HCT116 (cell line): ENCODE data around the gene MTHFD1L. TPM values are rescaled to one million over a fixed set of nuclear protein-coding genes. Genes with fewer than 3 reads are reported as not detected.

Experiments used
- ATAC-seq: fragments of 200-7000 bp; cut with Tn5 transposase; 2 replicates; pipeline ENCODE4 v1.9.1; 2020; ENCODE audit warnings: mild to moderate bottlenecking, moderate library complexity
- BruUV-seq: library from RNA; stranded (reverse); fragments of 400-500 nt; replicated peaks from 2 replicates; lab custom pipeline; 2021; lab: Mats Ljungman, UMichigan
- CTCF ChIA-PET: fragments of 300-600 bp; sonication (Branson Sonifier 250); formaldehyde crosslinking; loops from one replicate; lab custom pipeline; 2021; ENCODE audit warnings: antibody characterized with exemption; lab: Charles Lee
- POLR2A ChIA-PET: fragments of 300-600, 350-600 bp; sonication (Branson Sonifier 250); formaldehyde crosslinking; loops from one replicate; lab custom pipeline; 2021; ENCODE audit warnings: antibody characterized with exemption; lab: Charles Lee
- RAD21 ChIA-PET, 2 experiments: fragments of 300-600 bp; sonication (Branson Sonifier 250); formaldehyde crosslinking; loops; one replicate each; lab custom pipeline; 2023; ENCODE audit warnings: low total read pairs in 2 of 2; ENCODE audit not compliant: uncharacterized antibody in 2 of 2, unreplicated experiment in 2 of 2, low non-redundant PET in 1 of 2; lab: Charles Lee
- DNase-seq: peaks from one replicate; pipeline ENCODE4 v3.0.0-alpha.2; 2010; ENCODE audit warnings: low read depth, low spot score
- H2AFZ ChIP-seq: fragments of 200-600 bp; shearing (Covaris generic), sonication (generic); 2 replicates; pipeline ENCODE4 v1.6.1; 2017; ENCODE audit warnings: low read depth, mixed run types, mixed read lengths, antibody characterized with exemption, low read length; ENCODE audit not compliant: poor library complexity, severe bottlenecking
- H3K27ac ChIP-seq: 2 replicates; pipeline ENCODE4 v1.5.1; 2012; ENCODE audit warnings: low read depth, low read length
- H3K27me3 ChIP-seq: fragments of 200-600 bp; sonication (generic); 2 replicates; pipeline ENCODE4 v1.6.1; 2016; ENCODE audit warnings: mixed run types, low read length, mixed read lengths; ENCODE audit not compliant: insufficient read depth
- H3K36me3 ChIP-seq, 2 experiments: fragments of 200-500 bp in 1 of 2; fragments of 200-600 bp in 1 of 2; sonication (Bioruptor generic) in 1 of 2; sonication (generic) in 1 of 2; 2 replicates each; pipeline versions ENCODE4 v1.5.1 to v1.6.1; 2014 to 2016; ENCODE audit warnings: low read length in 2 of 2, inconsistent platforms in 1 of 2, mixed read lengths in 1 of 2, mixed run types in 1 of 2; ENCODE audit not compliant: insufficient read depth in 2 of 2, control insufficient read depth in 1 of 2
- H3K4me1 ChIP-seq, 2 experiments: fragments of 200-600 bp in 1 of 2; sonication (generic) in 1 of 2; 2 replicates each; pipeline versions ENCODE4 v1.5.1 to v1.6.1; 2012 to 2017; ENCODE audit warnings: low read length in 2 of 2, inconsistent platforms in 1 of 2, mild to moderate bottlenecking in 1 of 2, mixed read lengths in 1 of 2, mixed run types in 1 of 2, moderate library complexity in 1 of 2; ENCODE audit not compliant: insufficient read depth in 2 of 2, control insufficient read depth in 1 of 2
- H3K4me2 ChIP-seq: fragments of 200-600 bp; sonication (generic); 2 replicates; pipeline ENCODE4 v1.6.1; 2017; ENCODE audit warnings: mixed run types, low read length, mixed read lengths
- H3K4me3 ChIP-seq, 2 experiments: fragments of 200-600 bp in 1 of 2; sonication (generic) in 1 of 2; replicated peaks in 1 of 2; 2 replicates each; pipeline ENCODE4 v1.5.1; 2011 to 2016; ENCODE audit warnings: low read length in 2 of 2, control low read depth in 1 of 2, low read depth in 1 of 2, mild to moderate bottlenecking in 1 of 2, mixed read lengths in 1 of 2, mixed run types in 1 of 2
- H3K79me2 ChIP-seq: fragments of 200-600 bp; sonication (generic); 2 replicates; pipeline ENCODE4 v1.6.1; 2017; ENCODE audit warnings: mild to moderate bottlenecking, mixed run types, low read length, moderate library complexity, mixed read lengths; ENCODE audit not compliant: insufficient read depth
- H3K9ac ChIP-seq: fragments of 200-600 bp; sonication (generic); 2 replicates; pipeline ENCODE4 v1.6.1; 2016; ENCODE audit warnings: low read length, mixed read lengths
- H3K9me2 ChIP-seq: fragments of 200-600 bp; sonication (generic), shearing (Covaris generic); 2 replicates; pipeline ENCODE4 v1.6.1; 2017; ENCODE audit warnings: mixed run types, mild to moderate bottlenecking, moderate library complexity; ENCODE audit not compliant: insufficient read depth
- H3K9me3 ChIP-seq, 2 experiments: fragments of 200-500 bp in 1 of 2; fragments of 200-600 bp in 1 of 2; sonication (Bioruptor generic) in 1 of 2; sonication (generic) in 1 of 2; 2 replicates each; pipeline ENCODE4 v1.6.1; 2014 to 2017; ENCODE audit warnings: low read length in 2 of 2, mixed read lengths in 2 of 2, inconsistent platforms in 1 of 2, low read depth in 1 of 2, mild to moderate bottlenecking in 1 of 2, mixed run types in 1 of 2, moderate library complexity in 1 of 2; ENCODE audit not compliant: control insufficient read depth in 1 of 2, insufficient read depth in 1 of 2
- H4K20me1 ChIP-seq: fragments of 200-600 bp; sonication (generic), shearing (Covaris generic); 2 replicates; pipeline ENCODE4 v1.6.1; 2017; ENCODE audit warnings: mixed run types, mild to moderate bottlenecking, moderate library complexity; ENCODE audit not compliant: insufficient read depth
- CBX3 ChIP-seq: IDR thresholded peaks from 2 replicates; pipeline ENCODE4 v1.6.1; 2012; ENCODE audit warnings: low read depth
- CEBPB ChIP-seq: IDR thresholded peaks from 2 replicates; pipeline ENCODE4 v1.6.1; 2012; ENCODE audit warnings: low read depth
- ELF1 ChIP-seq: IDR thresholded peaks from 2 replicates; pipeline ENCODE4 v1.6.1; 2012; ENCODE audit warnings: low read depth, borderline replicate concordance
- EZH2phosphoT487 ChIP-seq: fragments of 200-600 bp; IDR thresholded peaks from 2 replicates; pipeline ENCODE4 v1.6.1; 2018; ENCODE audit warnings: antibody characterized with exemption, borderline replicate concordance
- FOSL1 ChIP-seq: IDR thresholded peaks from 2 replicates; pipeline ENCODE4 v1.6.1; 2012; ENCODE audit warnings: low read depth
- JUND ChIP-seq: IDR thresholded peaks from 2 replicates; pipeline ENCODE4 v1.6.1; 2012
- POLR2A ChIP-seq: IDR thresholded peaks from 2 replicates; pipeline ENCODE4 v1.7.0; 2011; ENCODE audit warnings: borderline replicate concordance; ENCODE audit not compliant: insufficient read depth, insufficient read length; ENCODE audit errors: extremely low read depth
- POLR2AphosphoS5 ChIP-seq: IDR thresholded peaks from 2 replicates; pipeline ENCODE4 v1.6.1; 2011; ENCODE audit warnings: mild to moderate bottlenecking, low read depth, low read length, moderate library complexity
- SIN3A ChIP-seq: IDR thresholded peaks from 2 replicates; pipeline ENCODE4 v1.6.1; 2012; ENCODE audit warnings: low read depth
- SP1 ChIP-seq: IDR thresholded peaks from 2 replicates; pipeline ENCODE4 v1.6.1; 2012; ENCODE audit warnings: low read depth
- SRF ChIP-seq: IDR thresholded peaks from 2 replicates; pipeline ENCODE4 v1.6.1; 2012; ENCODE audit warnings: low read depth
- TCF7L2 ChIP-seq: IDR thresholded peaks from 2 replicates; pipeline ENCODE4 v1.7.0; 2011; ENCODE audit warnings: borderline replicate concordance, inconsistent platforms; ENCODE audit not compliant: insufficient read depth, insufficient read length; ENCODE audit errors: extremely low read depth
- ZFX ChIP-seq: fragments of 450-650 bp; IDR thresholded peaks from 2 replicates; pipeline ENCODE4 v1.6.1; 2017
- intact Hi-C: fragments of 100-400 bp; cut with micrococcal nuclease; formaldehyde crosslinking; loops from 2 replicates; pipeline ENCODE4 v1.10.0; 2022
- total RNA-seq: library from RNA; stranded (reverse); gene quantifications from one replicate; pipeline ENCODE4 v1.2.1, GENCODE V29; 2021; ENCODE audit not compliant: unreplicated experiment
- TF ChIP-seq, protein P1 (sequence below): IDR thresholded peaks from 2 replicates; pipeline ENCODE4 v1.6.1; 2012
- TF ChIP-seq, protein P2 (sequence below): IDR thresholded peaks from 2 replicates; pipeline ENCODE4 v1.6.1; 2011; ENCODE audit warnings: mild to moderate bottlenecking, low read length, moderate library complexity; ENCODE audit not compliant: insufficient replicate concordance; ENCODE audit errors: extremely low read depth

Gene MTHFD1L
- total RNA-seq, 1 experiment from 2014 or later = 127 TPM

DNA sequence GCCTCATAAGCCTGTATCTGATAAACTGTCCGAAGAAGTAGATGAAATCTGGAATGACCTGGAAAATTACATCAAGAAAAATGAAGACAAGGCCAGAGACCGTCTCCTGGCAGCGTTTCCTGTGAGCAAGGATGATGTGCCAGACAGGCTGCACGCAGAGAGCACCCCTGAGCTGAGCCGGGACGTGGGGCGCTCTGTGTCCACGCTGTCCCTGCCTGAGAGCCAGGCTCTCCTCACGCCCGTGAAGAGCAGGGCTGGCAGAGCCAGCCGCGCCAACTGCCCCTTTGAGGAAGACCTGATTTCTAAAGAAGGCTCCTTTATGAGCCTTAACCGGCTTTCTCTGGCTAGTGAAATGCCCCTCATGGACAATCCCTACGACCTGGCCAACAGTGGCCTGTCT, 33.9 kb upstream of the MTHFD1L start:
- BruUV-seq = TSS peak; percentile 29
- H4K20me1 ChIP-seq = no peaks in the 10 kb centered on the region
- no peaks in the 10 kb centered on the region for H3K79me2 ChIP-seq
- H3K27ac ChIP-seq = no peak overlapping the region
- H3K9me3 ChIP-seq = no peaks in the 10 kb centered on the region
- no peak for DNase-seq
- ChIA-PET RAD21 (no interaction called here), CTCF (interaction anchor here (1.5 kb wide), 2 partner anchors 14 kb away, joined by 3 read pairs; no protein-coding TSS in a partner anchor), POLR2A (no interaction called here)
- H2AFZ ChIP-seq = no peak overlapping the region
- peaks cover 7 to 14% of the 10 kb centered on the region in 2 experiments; a peak in 3 of 4 replicates for H3K4me1 ChIP-seq
- ATAC-seq = no peak
- no peaks in the 10 kb centered on the region for H3K9me2 ChIP-seq
- no peaks in the 10 kb centered on the region for H3K36me3 ChIP-seq
- no peak overlapping the region for H3K4me2 ChIP-seq
- H3K4me3 ChIP-seq = no peak overlapping the region
- H3K9ac ChIP-seq = no peak overlapping the region
- intact Hi-C loops = no loop called here
- no peaks in the 10 kb centered on the region for H3K27me3 ChIP-seq
- TF ChIP-seq TCF7L2 (no peak), SP1 (no peak), CBX3 (no peak), POLR2A (no peak), EZH2phosphoT487 (no peak), ZFX (no peak), JUND (no peak), POLR2AphosphoS5 (no peak), ELF1 (no peak), CEBPB (no peak), SIN3A (no peak), SRF (no peak), FOSL1 (no peak)
- TF ChIP-seq, protein P1, sequence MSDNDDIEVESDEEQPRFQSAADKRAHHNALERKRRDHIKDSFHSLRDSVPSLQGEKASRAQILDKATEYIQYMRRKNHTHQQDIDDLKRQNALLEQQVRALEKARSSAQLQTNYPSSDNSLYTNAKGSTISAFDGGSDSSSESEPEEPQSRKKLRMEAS = no peak
- TF ChIP-seq, protein P2, sequence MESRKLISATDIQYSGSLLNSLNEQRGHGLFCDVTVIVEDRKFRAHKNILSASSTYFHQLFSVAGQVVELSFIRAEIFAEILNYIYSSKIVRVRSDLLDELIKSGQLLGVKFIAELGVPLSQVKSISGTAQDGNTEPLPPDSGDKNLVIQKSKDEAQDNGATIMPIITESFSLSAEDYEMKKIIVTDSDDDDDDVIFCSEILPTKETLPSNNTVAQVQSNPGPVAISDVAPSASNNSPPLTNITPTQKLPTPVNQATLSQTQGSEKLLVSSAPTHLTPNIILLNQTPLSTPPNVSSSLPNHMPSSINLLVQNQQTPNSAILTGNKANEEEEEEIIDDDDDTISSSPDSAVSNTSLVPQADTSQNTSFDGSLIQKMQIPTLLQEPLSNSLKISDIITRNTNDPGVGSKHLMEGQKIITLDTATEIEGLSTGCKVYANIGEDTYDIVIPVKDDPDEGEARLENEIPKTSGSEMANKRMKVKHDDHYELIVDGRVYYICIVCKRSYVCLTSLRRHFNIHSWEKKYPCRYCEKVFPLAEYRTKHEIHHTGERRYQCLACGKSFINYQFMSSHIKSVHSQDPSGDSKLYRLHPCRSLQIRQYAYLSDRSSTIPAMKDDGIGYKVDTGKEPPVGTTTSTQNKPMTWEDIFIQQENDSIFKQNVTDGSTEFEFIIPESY = no peak
